HAP-1 (cell line): ENCODE data around the gene ITPKA.

Experiments used
- DNase-seq, 2 experiments: peaks; one replicate each; pipeline ENCODE4 v3.0.0-alpha.2; 2016 to 2020; ENCODE audit warnings: low spot score in 2 of 2
- H3K27me3 ChIP-seq: fragments of 250-450 bp; sonication (Bioruptor Pico); 2 replicates; pipeline ENCODE4 v1.5.1; 2020; ENCODE audit warnings: low read depth, mild to moderate bottlenecking, moderate library complexity
- H3K36me3 ChIP-seq: fragments of 250-450 bp; sonication (Bioruptor Pico); replicated peaks from 2 replicates; pipeline ENCODE4 v1.5.1; 2020; ENCODE audit warnings: mild to moderate bottlenecking
- H3K4me1 ChIP-seq: fragments of 250-450 bp; sonication (Bioruptor Pico); 2 replicates; pipeline ENCODE4 v1.5.1; 2020; ENCODE audit warnings: mild to moderate bottlenecking
- H3K4me3 ChIP-seq: fragments of 250-450 bp; sonication (Bioruptor Pico); 2 replicates; pipeline ENCODE4 v1.5.1; 2020; ENCODE audit warnings: mild to moderate bottlenecking, moderate library complexity
- H3K9me3 ChIP-seq: fragments of 250-450 bp; sonication (Bioruptor Pico); 2 replicates; pipeline ENCODE4 v1.5.1; 2020; ENCODE audit warnings: mild to moderate bottlenecking, moderate library complexity
- in situ Hi-C: fragments of 300-500 bp; cut with MboI; formaldehyde crosslinking; loops from 3 replicates; pipeline ENCODE4 v1.14.3; 2020; ENCODE audit warnings: low sequenced_read_pairs, inconsistent platforms, mixed read lengths

ITPKA gene

GRCh38 chr15:41482110-41482877 lies 11.4 kb upstream of the ITPKA start:
- in situ Hi-C loops = no loop called here
- peaks cover 10% of the 10 kb centered on the region for H3K4me1 ChIP-seq
- H3K36me3 ChIP-seq = peaks cover 44% of the 10 kb centered on the region
- H3K9me3 ChIP-seq = no peaks in the 10 kb centered on the region
- H3K27me3 ChIP-seq = no peaks in the 10 kb centered on the region
- H3K4me3 ChIP-seq = no peak overlapping the region
- DNase-seq = no peak

- H3K36me3 ChIP-seq = peaks cover 39% of the 10 kb centered on the region
Observed at GRCh38 chr15:41483115-41483514, 10.6 kb upstream of the ITPKA start.

GRCh38 chr15:41483519-41483918 lies 10.2 kb upstream of the ITPKA start:
- Histone ChIP-seq H3K9me3 (no peaks in the 10 kb centered on the region), H3K36me3 (peaks cover 37% of the 10 kb centered on the region), H3K27me3 (no peaks in the 10 kb centered on the region), H3K4me1 (peaks cover 10% of the 10 kb centered on the region), H3K4me3 (no peak overlapping the region)
- no peak for DNase-seq
- in situ Hi-C loops = no loop called here

More at GRCh38 chr15:41483115-41483514, 10.6 kb upstream of the ITPKA start:
- no peak for DNase-seq
- no peaks in the 10 kb centered on the region for H3K9me3 ChIP-seq
- peaks cover 10% of the 10 kb centered on the region for H3K4me1 ChIP-seq
- in situ Hi-C loops = no loop called here
- no peak overlapping the region for H3K4me3 ChIP-seq
- H3K27me3 ChIP-seq = no peaks in the 10 kb centered on the region

- H3K9me3 ChIP-seq = no peaks in the 10 kb centered on the region
Observed at GRCh38 chr15:41484937-41485625, 8.6 kb upstream of the ITPKA start.

GRCh38 chr15:41486286-41486685 lies 7.4 kb upstream of the ITPKA start:
- in situ Hi-C loops = no loop called here
- H3K9me3 ChIP-seq = no peaks in the 10 kb centered on the region
- H3K4me1 ChIP-seq = no peaks in the 10 kb centered on the region
- DNase-seq = no peak
- peaks cover 14% of the 10 kb centered on the region for H3K36me3 ChIP-seq
- no peaks in the 10 kb centered on the region for H3K27me3 ChIP-seq
- H3K4me3 ChIP-seq = no peak overlapping the region

More at GRCh38 chr15:41484937-41485625, 8.6 kb upstream of the ITPKA start:
- Histone ChIP-seq H3K36me3 (peaks cover 25% of the 10 kb centered on the region), H3K4me1 (peaks cover 10% of the 10 kb centered on the region), H3K4me3 (no peak overlapping the region), H3K27me3 (no peaks in the 10 kb centered on the region)
- in situ Hi-C loops = no loop called here
- DNase-seq = no peak

- in situ Hi-C loops = no loop called here
- no peak overlapping the region for H3K4me3 ChIP-seq
- peaks cover 3% of the 10 kb centered on the region; the same call in 1 of the 2 replicates for H3K36me3 ChIP-seq
- H3K4me1 ChIP-seq = peaks cover 2% of the 10 kb centered on the region
- DNase-seq = no peak
- no peaks in the 10 kb centered on the region for H3K27me3 ChIP-seq
- H3K9me3 ChIP-seq = no peaks in the 10 kb centered on the region
Observed at GRCh38 chr15:41487381-41487780, 6.3 kb upstream of the ITPKA start.

GRCh38 chr15:41487802-41488201 lies 5.9 kb upstream of the ITPKA start:
- Histone ChIP-seq H3K36me3 (no peaks in the 10 kb centered on the region; the same call in 1 of the 2 replicates), H3K27me3 (no peaks in the 10 kb centered on the region), H3K4me1 (peaks cover 6% of the 10 kb centered on the region), H3K4me3 (no peak overlapping the region), H3K9me3 (no peaks in the 10 kb centered on the region)
- DNase-seq = no peak
- in situ Hi-C loops = no loop called here

GRCh38 chr15:41489641-41490040 lies 4.0 kb upstream of the ITPKA start:
- Histone ChIP-seq H3K4me3 (no peak overlapping the region), H3K4me1 (peaks cover 10% of the 10 kb centered on the region), H3K9me3 (no peaks in the 10 kb centered on the region), H3K27me3 (no peaks in the 10 kb centered on the region), H3K36me3 (no peaks in the 10 kb centered on the region)
- in situ Hi-C loops = no loop called here
- no peak for DNase-seq

GRCh38 chr15:41490355-41490754 lies 3.3 kb upstream of the ITPKA start:
- no peak overlapping the region for H3K4me3 ChIP-seq
- H3K27me3 ChIP-seq = no peaks in the 10 kb centered on the region
- H3K9me3 ChIP-seq = no peaks in the 10 kb centered on the region
- in situ Hi-C loops = no loop called here
- H3K36me3 ChIP-seq = no peaks in the 10 kb centered on the region
- DNase-seq = no peak
- H3K4me1 ChIP-seq = peaks cover 14% of the 10 kb centered on the region

- in situ Hi-C loops = no loop called here
- H3K36me3 ChIP-seq = no peaks in the 10 kb centered on the region
- H3K4me1 ChIP-seq = peaks cover 14% of the 10 kb centered on the region
- H3K27me3 ChIP-seq = no peaks in the 10 kb centered on the region
- H3K4me3 ChIP-seq = no peak overlapping the region
- no peak for DNase-seq
- H3K9me3 ChIP-seq = no peaks in the 10 kb centered on the region
Observed at GRCh38 chr15:41491889-41492288, 1.8 kb upstream of the ITPKA start.

GRCh38 chr15:41492597-41493204 lies 973 bp upstream of the ITPKA start:
- peak overlapping the region; percentile 39 for H3K4me3 ChIP-seq
- no peaks in the 10 kb centered on the region for H3K9me3 ChIP-seq
- in situ Hi-C loops = no loop called here
- H3K36me3 ChIP-seq = no peaks in the 10 kb centered on the region
- H3K4me1 ChIP-seq = peaks cover 14% of the 10 kb centered on the region
- no peaks in the 10 kb centered on the region for H3K27me3 ChIP-seq
- DNase-seq = no peak

GRCh38 chr15:41493902-41494189 lies 172 bp downstream of the ITPKA start:
- no peaks in the 10 kb centered on the region for H3K9me3 ChIP-seq
- in situ Hi-C loops = no loop called here
- H3K36me3 ChIP-seq = no peaks in the 10 kb centered on the region
- H3K4me3 ChIP-seq = peak overlapping the region; percentile 44
- DNase-seq = no peak
- H3K4me1 ChIP-seq = peaks cover 14% of the 10 kb centered on the region
- no peaks in the 10 kb centered on the region for H3K27me3 ChIP-seq

GRCh38 chr15:41494190-41494921 lies 682 bp downstream of the ITPKA start:
- no peaks in the 10 kb centered on the region for H3K36me3 ChIP-seq
- DNase-seq = peak; percentile 32 to 74
- H3K27me3 ChIP-seq = no peaks in the 10 kb centered on the region
- in situ Hi-C loops = no loop called here
- peak overlapping the region; percentile 44 for H3K4me3 ChIP-seq
- peaks cover 14% of the 10 kb centered on the region for H3K4me1 ChIP-seq
- no peaks in the 10 kb centered on the region for H3K9me3 ChIP-seq
